Mucosa of descending colon (tissue), 3 donors: ENCODE measurements around the gene AFTPH. TPM values are rescaled to one million over a fixed set of nuclear protein-coding genes. Genes with fewer than 3 reads are reported as not detected.

Source experiments
- ATAC-seq: fragments of 200-7000 bp; cut with Tn5 transposase; one replicate; pipeline ENCODE4 v1.9.1; 2020; ENCODE audit warnings: mild to moderate bottlenecking, moderate library complexity
- DNase-seq, 3 donors: peaks; one replicate each; pipeline ENCODE4 v3.0.0-alpha.2; 2020
- H3K36me3 ChIP-seq: fragments of 200-600 bp; one replicate; pipeline ENCODE4 v1.8.0; 2021; ENCODE audit warnings: low read depth, mild to moderate bottlenecking
- H3K4me1 ChIP-seq: fragments of 200-600 bp; one replicate; pipeline ENCODE4 v1.8.0; 2021; ENCODE audit warnings: low read depth, mild to moderate bottlenecking
- H3K4me3 ChIP-seq: fragments of 200-600 bp; one replicate; pipeline ENCODE4 v1.8.0; 2021; ENCODE audit warnings: mild to moderate bottlenecking
- H3K9me3 ChIP-seq: fragments of 200-600 bp; one replicate; pipeline ENCODE4 v1.8.0; 2021; ENCODE audit warnings: mild to moderate bottlenecking
- intact Hi-C, 2 donors: fragments of 100-400 bp; cut with DNase I in 1 of 2; cut with micrococcal nuclease in 1 of 2; formaldehyde crosslinking; loops; one replicate each; pipeline versions ENCODE4 v1.11.0 to v1.11.1; 2022; cut with DNase I, micrococcal nuclease
- total RNA-seq, 3 donors: library from RNA; stranded (reverse); fragmentation: NEBNext Ultra II Directional in 2 of 3; extraction: Animal tissue kit (Norgen Biotek cat#: 25700) in 2 of 3; gene quantifications; one replicate each; pipeline versions ENCODE4 v1.2.1 to v1.2.4, GENCODE V29; 2021 to 2023
- TF ChIP-seq, protein P1 (sequence below): fragments of 200-600 bp; IDR thresholded peaks from one replicate; pipeline ENCODE4 v1.8.0; 2022; ENCODE audit warnings: antibody characterized with exemption, mild to moderate bottlenecking
- donor health status: DM: no; HTN: no; CAD: no; lungs with moderate emphysema.
- donor health status: DM: no; HTN: no; CAD: no.
- donor health status: DM: no; HTN: yes; CAD: no.

AFTPH gene
- total RNA-seq, 3 donors from 2014 or later: 45.9 to 61.2 (median 50.4) TPM

GRCh38 chr2:64637000-64637635 lies 113.0 kb downstream of the AFTPH start:
- ATAC-seq (peak; percentile 58), DNase-seq (no peak)
- no peaks in the 10 kb centered on the region for H3K36me3 ChIP-seq
- H3K4me1 ChIP-seq: peaks cover 9% of the 10 kb centered on the region
- H3K4me3 ChIP-seq: no peak overlapping the region
- H3K9me3 ChIP-seq: no peaks in the 10 kb centered on the region
- intact Hi-C loops: no loop called here
- TF ChIP-seq, protein P1, sequence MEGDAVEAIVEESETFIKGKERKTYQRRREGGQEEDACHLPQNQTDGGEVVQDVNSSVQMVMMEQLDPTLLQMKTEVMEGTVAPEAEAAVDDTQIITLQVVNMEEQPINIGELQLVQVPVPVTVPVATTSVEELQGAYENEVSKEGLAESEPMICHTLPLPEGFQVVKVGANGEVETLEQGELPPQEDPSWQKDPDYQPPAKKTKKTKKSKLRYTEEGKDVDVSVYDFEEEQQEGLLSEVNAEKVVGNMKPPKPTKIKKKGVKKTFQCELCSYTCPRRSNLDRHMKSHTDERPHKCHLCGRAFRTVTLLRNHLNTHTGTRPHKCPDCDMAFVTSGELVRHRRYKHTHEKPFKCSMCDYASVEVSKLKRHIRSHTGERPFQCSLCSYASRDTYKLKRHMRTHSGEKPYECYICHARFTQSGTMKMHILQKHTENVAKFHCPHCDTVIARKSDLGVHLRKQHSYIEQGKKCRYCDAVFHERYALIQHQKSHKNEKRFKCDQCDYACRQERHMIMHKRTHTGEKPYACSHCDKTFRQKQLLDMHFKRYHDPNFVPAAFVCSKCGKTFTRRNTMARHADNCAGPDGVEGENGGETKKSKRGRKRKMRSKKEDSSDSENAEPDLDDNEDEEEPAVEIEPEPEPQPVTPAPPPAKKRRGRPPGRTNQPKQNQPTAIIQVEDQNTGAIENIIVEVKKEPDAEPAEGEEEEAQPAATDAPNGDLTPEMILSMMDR: no peak

GRCh38 chr2:64637931-64638330 lies 113.8 kb downstream of the AFTPH start:
- DNase-seq (no peak), ATAC-seq (no peak)
- intact Hi-C loops: no loop called here
- Histone ChIP-seq H3K4me1 (peaks cover 9% of the 10 kb centered on the region), H3K36me3 (no peaks in the 10 kb centered on the region), H3K9me3 (no peaks in the 10 kb centered on the region), H3K4me3 (no peak overlapping the region)
- TF ChIP-seq, protein P1: no peak

GRCh38 chr2:64638502-64639120 lies 114.5 kb downstream of the AFTPH start:
- Histone ChIP-seq H3K36me3 (no peaks in the 10 kb centered on the region), H3K9me3 (no peaks in the 10 kb centered on the region), H3K4me1 (peaks cover 9% of the 10 kb centered on the region), H3K4me3 (no peak overlapping the region)
- ATAC-seq (no peak), DNase-seq (no peak)
- TF ChIP-seq, protein P1: no peak
- intact Hi-C loops: no loop called here

- DNase-seq (no peak), ATAC-seq (no peak)
- no peaks in the 10 kb centered on the region for H3K9me3 ChIP-seq
- H3K4me3 ChIP-seq: no peak overlapping the region
- intact Hi-C loops: loop anchor here in 1 of 2 donors (5.0 to 10.0 kb wide), 2 partner anchors 195 to 223 kb away; no protein-coding TSS in a partner anchor
- H3K4me1 ChIP-seq: peaks cover 9% of the 10 kb centered on the region
- TF ChIP-seq, protein P1: no peak
- no peaks in the 10 kb centered on the region for H3K36me3 ChIP-seq
Observed at GRCh38 chr2:64639691-64640090, 115.6 kb downstream of the AFTPH start.

- TF ChIP-seq, protein P1: no peak
- no peak for ATAC-seq
- Histone ChIP-seq H3K9me3 (no peaks in the 10 kb centered on the region), H3K4me3 (no peak overlapping the region), H3K4me1 (peaks cover 9% of the 10 kb centered on the region), H3K36me3 (no peaks in the 10 kb centered on the region)
- no peak for DNase-seq
- intact Hi-C loops: loop anchor here in 1 of 2 donors (5.0 to 10.0 kb wide), 2 partner anchors 194 to 222 kb away; no protein-coding TSS in a partner anchor
Observed at GRCh38 chr2:64640153-64641044, 116.3 kb downstream of the AFTPH start.
